Measurements from ENCODE around the gene SPZ1.
"Not testable (repeated sequence)": the region's sequence is repeated elsewhere in the genome, so short reads cannot be mapped to it uniquely, and the experiment has no call there.

SPZ1 gene, protein sequence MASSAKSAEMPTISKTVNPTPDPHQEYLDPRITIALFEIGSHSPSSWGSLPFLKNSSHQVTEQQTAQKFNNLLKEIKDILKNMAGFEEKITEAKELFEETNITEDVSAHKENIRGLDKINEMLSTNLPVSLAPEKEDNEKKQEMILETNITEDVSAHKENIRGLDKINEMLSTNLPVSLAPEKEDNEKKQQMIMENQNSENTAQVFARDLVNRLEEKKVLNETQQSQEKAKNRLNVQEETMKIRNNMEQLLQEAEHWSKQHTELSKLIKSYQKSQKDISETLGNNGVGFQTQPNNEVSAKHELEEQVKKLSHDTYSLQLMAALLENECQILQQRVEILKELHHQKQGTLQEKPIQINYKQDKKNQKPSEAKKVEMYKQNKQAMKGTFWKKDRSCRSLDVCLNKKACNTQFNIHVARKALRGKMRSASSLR

DNA sequence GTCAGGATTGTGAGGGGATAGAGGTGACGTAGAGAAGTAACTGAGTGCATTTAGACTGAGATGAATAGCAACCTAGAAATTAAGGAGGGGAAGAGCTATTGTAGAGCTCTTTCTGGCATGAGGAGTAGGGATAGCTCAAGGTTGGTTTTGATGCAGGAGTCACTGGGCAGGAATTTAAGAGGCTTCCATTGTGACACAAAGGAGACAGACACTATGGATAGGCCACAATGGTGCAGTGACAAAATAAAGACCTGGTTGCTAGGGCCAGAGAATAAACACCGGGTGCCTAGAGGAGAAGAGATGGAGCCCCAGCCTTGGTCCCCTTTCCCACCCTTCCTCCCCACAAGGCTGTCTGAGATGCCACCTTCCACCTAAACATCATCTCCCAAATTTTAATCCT is at the start of gene SPZ1:
Gene SPZ1, plus strand, starts transcription at position 301 of the 400 bp plus-strand sequence. CDS start 214 bp downstream, outside the sequence.
- no peaks in the 10 kb centered on the region for H3K79me2 ChIP-seq (ENCODE audit: insufficient read depth, low read length)
- peaks cover 3% of the 10 kb centered on the region for H3K27me3 ChIP-seq (ENCODE audit: insufficient read depth, low read length, poor library complexity)
- H3K4me3 ChIP-seq (ENCODE audit: low read depth in 1 of 2, low read length in 2 of 2), result no peak within 1 kb of the TSS
- no peak within 1 kb of the TSS for H3K9ac ChIP-seq (ENCODE audit: low read depth, low read length)
- H4K20me1 ChIP-seq (ENCODE audit: insufficient read depth, low read length), result no peaks in the 10 kb centered on the region
- H3K4me1 ChIP-seq (ENCODE audit: insufficient read depth, low read length), result no peaks in the 10 kb centered on the region
- H3K36me3 ChIP-seq (ENCODE audit: insufficient read depth, low read length), result no peaks in the 10 kb centered on the region
- no peak within 1 kb of the TSS for H2AFZ ChIP-seq (ENCODE audit: low read depth, low read length)
- DNase-seq (no peak), ATAC-seq (ENCODE audit: insufficient read depth, low read depth) (no peak)
- no peak within 1 kb of the TSS for H3K27ac ChIP-seq (ENCODE audit: low read length)
- TF ChIP-seq, protein P1, sequence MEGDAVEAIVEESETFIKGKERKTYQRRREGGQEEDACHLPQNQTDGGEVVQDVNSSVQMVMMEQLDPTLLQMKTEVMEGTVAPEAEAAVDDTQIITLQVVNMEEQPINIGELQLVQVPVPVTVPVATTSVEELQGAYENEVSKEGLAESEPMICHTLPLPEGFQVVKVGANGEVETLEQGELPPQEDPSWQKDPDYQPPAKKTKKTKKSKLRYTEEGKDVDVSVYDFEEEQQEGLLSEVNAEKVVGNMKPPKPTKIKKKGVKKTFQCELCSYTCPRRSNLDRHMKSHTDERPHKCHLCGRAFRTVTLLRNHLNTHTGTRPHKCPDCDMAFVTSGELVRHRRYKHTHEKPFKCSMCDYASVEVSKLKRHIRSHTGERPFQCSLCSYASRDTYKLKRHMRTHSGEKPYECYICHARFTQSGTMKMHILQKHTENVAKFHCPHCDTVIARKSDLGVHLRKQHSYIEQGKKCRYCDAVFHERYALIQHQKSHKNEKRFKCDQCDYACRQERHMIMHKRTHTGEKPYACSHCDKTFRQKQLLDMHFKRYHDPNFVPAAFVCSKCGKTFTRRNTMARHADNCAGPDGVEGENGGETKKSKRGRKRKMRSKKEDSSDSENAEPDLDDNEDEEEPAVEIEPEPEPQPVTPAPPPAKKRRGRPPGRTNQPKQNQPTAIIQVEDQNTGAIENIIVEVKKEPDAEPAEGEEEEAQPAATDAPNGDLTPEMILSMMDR (IDR thresholded peaks at IDR 0.05; ENCODE audit: borderline replicate concordance, extremely low read depth, low read length, poor library complexity, severe bottlenecking), result no peak
- TF ChIP-seq EZH2 (IDR thresholded peaks at IDR 0.05; ENCODE audit: borderline replicate concordance, low read depth, low read length, severe bottlenecking), result no peak
- H3K9me3 ChIP-seq (ENCODE audit: insufficient read depth, low read length, severe bottlenecking), result no peaks in the 10 kb centered on the region
- no peak within 1 kb of the TSS for H3K4me2 ChIP-seq (ENCODE audit: insufficient read depth, low read length)

DNA sequence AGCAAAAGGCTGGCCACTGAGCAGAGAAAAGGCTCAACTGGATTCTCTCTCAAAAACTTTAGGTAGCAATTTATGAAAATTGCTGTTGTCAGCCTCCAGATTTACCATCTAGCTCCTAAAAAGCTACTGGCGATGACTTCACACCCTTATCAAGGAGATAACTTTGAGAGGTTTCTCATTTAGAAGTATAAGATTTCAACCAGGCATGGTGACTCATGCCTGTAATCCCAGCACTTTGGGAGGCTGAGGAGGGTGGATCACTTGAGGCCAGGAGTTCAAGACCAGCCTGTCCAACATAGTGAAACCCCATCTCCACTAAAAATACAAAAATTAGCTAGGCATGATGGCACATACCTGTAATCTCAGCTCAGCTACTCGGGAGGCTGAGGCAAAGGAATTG is 49.3 kb upstream of the SPZ1 start:
- H3K9ac ChIP-seq (ENCODE audit: low read depth, low read length); H3K27ac ChIP-seq (ENCODE audit: low read length); DNase-seq; H3K4me1 ChIP-seq (ENCODE audit: insufficient read depth, low read length); H3K9me3 ChIP-seq (ENCODE audit: insufficient read depth, low read length, severe bottlenecking); H3K79me2 ChIP-seq (ENCODE audit: insufficient read depth, low read length); H2AFZ ChIP-seq (ENCODE audit: low read depth, low read length); H4K20me1 ChIP-seq (ENCODE audit: insufficient read depth, low read length); H3K4me2 ChIP-seq (ENCODE audit: insufficient read depth, low read length); H3K36me3 ChIP-seq (ENCODE audit: insufficient read depth, low read length); H3K27me3 ChIP-seq (ENCODE audit: insufficient read depth, low read length, poor library complexity); H3K4me3 ChIP-seq (ENCODE audit: low read depth in 1 of 2, low read length in 2 of 2); ATAC-seq (ENCODE audit: insufficient read depth, low read depth): not testable (repeated sequence)

DNA sequence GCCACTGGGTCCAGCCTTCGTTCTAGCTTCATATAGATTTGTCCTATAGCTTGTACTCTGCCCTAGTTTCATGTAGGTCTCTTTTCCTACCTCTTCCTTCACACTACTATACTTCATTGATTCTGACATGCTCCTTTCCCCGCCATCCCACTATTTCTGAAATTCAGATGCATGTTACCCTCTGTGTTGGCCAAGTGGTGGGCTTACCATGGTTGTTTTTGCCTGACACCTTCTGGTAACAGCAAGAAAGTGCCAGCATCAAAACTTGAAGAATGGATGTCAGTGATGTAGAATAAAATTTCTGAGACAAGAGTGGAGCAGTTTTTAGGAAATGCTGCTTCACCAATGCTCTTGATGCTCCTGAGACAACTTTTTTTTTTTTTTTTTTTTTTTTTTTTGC is 44.5 kb upstream of the SPZ1 start:
- no peak overlapping the region for H3K4me3 ChIP-seq (ENCODE audit: low read depth in 1 of 2, low read length in 2 of 2)
- peak overlapping the region; percentile 45; the same call in 1 of the 2 replicates for H2AFZ ChIP-seq (ENCODE audit: low read depth, low read length)
- no peaks in the 10 kb centered on the region for H3K9me3 ChIP-seq (ENCODE audit: insufficient read depth, low read length, severe bottlenecking)
- H3K27me3 ChIP-seq (ENCODE audit: insufficient read depth, low read length, poor library complexity), result no peaks in the 10 kb centered on the region
- TF ChIP-seq, protein P1 (IDR thresholded peaks at IDR 0.05; ENCODE audit: borderline replicate concordance, extremely low read depth, low read length, poor library complexity, severe bottlenecking), result peak; percentile 78
- TF ChIP-seq EZH2 (IDR thresholded peaks at IDR 0.05; ENCODE audit: borderline replicate concordance, low read depth, low read length, severe bottlenecking), result no peak
- H3K4me1 ChIP-seq (ENCODE audit: insufficient read depth, low read length), result no peaks in the 10 kb centered on the region
- no peaks in the 10 kb centered on the region for H3K36me3 ChIP-seq (ENCODE audit: insufficient read depth, low read length)
- H3K4me2 ChIP-seq (ENCODE audit: insufficient read depth, low read length), result no peak overlapping the region
- no peak overlapping the region for H3K9ac ChIP-seq (ENCODE audit: low read depth, low read length)
- no peak overlapping the region for H3K27ac ChIP-seq (ENCODE audit: low read length)
- H3K79me2 ChIP-seq (ENCODE audit: insufficient read depth, low read length), result no peaks in the 10 kb centered on the region
- ATAC-seq (ENCODE audit: insufficient read depth, low read depth), result peak; percentile 71
- no peaks in the 10 kb centered on the region for H4K20me1 ChIP-seq (ENCODE audit: insufficient read depth, low read length)
- DNase-seq, result peak; percentile 27

GRCh38 chr5:80276186-80276585 is 43.6 kb upstream of the SPZ1 start:
- H4K20me1 ChIP-seq (ENCODE audit: insufficient read depth, low read length), result no peaks in the 10 kb centered on the region
- H3K27ac ChIP-seq (ENCODE audit: low read length), result no peak overlapping the region
- H3K4me2 ChIP-seq (ENCODE audit: insufficient read depth, low read length), result no peak overlapping the region
- H3K36me3 ChIP-seq (ENCODE audit: insufficient read depth, low read length), result no peaks in the 10 kb centered on the region
- H3K4me1 ChIP-seq (ENCODE audit: insufficient read depth, low read length), result no peaks in the 10 kb centered on the region
- H3K9ac ChIP-seq (ENCODE audit: low read depth, low read length), result no peak overlapping the region
- TF ChIP-seq, protein P1 (IDR thresholded peaks at IDR 0.05; ENCODE audit: borderline replicate concordance, extremely low read depth, low read length, poor library complexity, severe bottlenecking), result no peak
- no peak for TF ChIP-seq EZH2 (IDR thresholded peaks at IDR 0.05; ENCODE audit: borderline replicate concordance, low read depth, low read length, severe bottlenecking)
- ATAC-seq (ENCODE audit: insufficient read depth, low read depth), result no peak
- no peaks in the 10 kb centered on the region for H3K79me2 ChIP-seq (ENCODE audit: insufficient read depth, low read length)
- no peak overlapping the region for H2AFZ ChIP-seq (ENCODE audit: low read depth, low read length)
- no peak for DNase-seq
- H3K27me3 ChIP-seq (ENCODE audit: insufficient read depth, low read length, poor library complexity), result no peaks in the 10 kb centered on the region
- no peaks in the 10 kb centered on the region for H3K9me3 ChIP-seq (ENCODE audit: insufficient read depth, low read length, severe bottlenecking)
- H3K4me3 ChIP-seq (ENCODE audit: low read depth in 1 of 2, low read length in 2 of 2), result no peak overlapping the region
